ENCODE measurements around the gene PLEKHA4. TPM values are rescaled to one million over a fixed set of nuclear protein-coding genes. Genes with fewer than 3 reads are reported as not detected.

The PLEKHA4 gene
- total and polyA plus RNA-seq, 10 of the 15 experiments (the other 5 are each of a cell fraction or from before 2014, with no cell fraction given) = 0.13 to 10.0 (median 6.4) TPM; not detected in 1

DNA sequence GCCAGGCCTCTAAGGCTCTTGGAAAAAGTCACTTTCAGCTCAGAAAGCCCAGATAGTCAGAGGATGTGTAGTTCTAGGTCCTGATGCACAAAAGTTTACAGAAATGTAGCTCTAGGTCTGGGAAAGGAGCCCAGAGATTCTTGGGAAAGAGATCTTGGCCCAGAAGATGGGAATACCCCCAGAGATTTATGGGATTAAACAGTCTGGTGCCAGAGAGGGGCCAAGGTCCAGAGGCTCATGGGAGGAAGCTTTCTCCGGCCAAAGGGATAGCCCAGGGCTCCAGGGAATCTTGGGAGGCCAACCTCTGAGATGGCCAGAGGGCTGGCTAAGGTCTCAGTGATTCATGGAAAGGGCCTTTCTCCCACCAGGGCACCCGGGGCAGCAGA, 72.7 kb downstream of the PLEKHA4 start:
- POLR2A ChIA-PET = interaction anchor here (0.6 to 2.1 kb wide), 14 partner anchors 14 to 432 kb away, joined by 3 to 8 read pairs (median 4); partner anchors contain the start of genes CA11, GYS1, HSD17B14 and RUVBL2

More for the DNA sequence above, 72.7 kb downstream of the PLEKHA4 start:
- H3K9ac ChIP-seq (ENCODE audit: control insufficient read depth, insufficient read depth, low read length) = no peak overlapping the region
- H3K36me3 ChIP-seq (ENCODE audit: control insufficient read depth in 2 of 2, insufficient read depth in 2 of 2, low read length in 1 of 2) = no peaks in the 10 kb centered on the region; a peak in 1 of 4 replicates
- ChIA-PET RAD21 (ENCODE audit: unreplicated experiment) (interaction anchor here (0.6 to 4.1 kb wide), 23 partner anchors 11 to 198 kb away, joined by 3 to 72 read pairs (median 6); partner anchors contain the start of genes BAX, BCAT2, CA11 and DHDH), SMC1A (ENCODE audit: uncharacterized antibody, unreplicated experiment) (interaction anchor here (0.7 to 4.1 kb wide), 22 partner anchors 9 to 196 kb away, joined by 3 to 41 read pairs (median 6); partner anchors contain the start of genes BCAT2 and HSD17B14), CTCF (interaction anchor here (0.6 to 26.1 kb wide), 25 partner anchors 10 to 197 kb away, joined by 3 to 520 read pairs (median 7); partner anchors contain the start of genes BCAT2, CA11, GYS1 and HSD17B14)
- in situ Hi-C loops (cut with MboI) = loop anchor here (5.0 kb wide), 2 partner anchors 42 to 177 kb away; partner anchors contain the start of gene HSD17B14
- no peak for ATAC-seq
- H3K9me3 ChIP-seq (replicated peaks; ENCODE audit: control insufficient read depth, insufficient read depth, low read length) = no peaks in the 10 kb centered on the region
- no peak for FAIRE-seq
- WGBS (ENCODE audit: insufficient coverage, insufficient replicate concordance, low lambda C conversion rate, missing lambda C conversion rate) = 77% methylated on average over 2 of the region's 2 CpGs
- TF ChIP-seq, protein P1, sequence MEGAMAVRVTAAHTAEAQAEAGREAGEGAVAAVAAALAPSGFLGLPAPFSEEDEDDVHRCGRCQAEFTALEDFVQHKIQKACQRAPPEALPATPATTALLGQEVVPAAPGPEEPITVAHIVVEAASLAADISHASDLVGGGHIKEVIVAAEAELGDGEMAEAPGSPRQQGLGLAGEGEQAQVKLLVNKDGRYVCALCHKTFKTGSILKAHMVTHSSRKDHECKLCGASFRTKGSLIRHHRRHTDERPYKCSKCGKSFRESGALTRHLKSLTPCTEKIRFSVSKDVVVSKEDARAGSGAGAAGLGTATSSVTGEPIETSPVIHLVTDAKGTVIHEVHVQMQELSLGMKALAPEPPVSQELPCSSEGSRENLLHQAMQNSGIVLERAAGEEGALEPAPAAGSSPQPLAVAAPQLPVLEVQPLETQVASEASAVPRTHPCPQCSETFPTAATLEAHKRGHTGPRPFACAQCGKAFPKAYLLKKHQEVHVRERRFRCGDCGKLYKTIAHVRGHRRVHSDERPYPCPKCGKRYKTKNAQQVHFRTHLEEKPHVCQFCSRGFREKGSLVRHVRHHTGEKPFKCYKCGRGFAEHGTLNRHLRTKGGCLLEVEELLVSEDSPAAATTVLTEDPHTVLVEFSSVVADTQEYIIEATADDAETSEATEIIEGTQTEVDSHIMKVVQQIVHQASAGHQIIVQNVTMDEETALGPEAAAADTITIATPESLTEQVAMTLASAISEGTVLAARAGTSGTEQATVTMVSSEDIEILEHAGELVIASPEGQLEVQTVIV (IDR thresholded peaks at IDR 0.05; ENCODE audit: borderline replicate concordance, partially characterized antibody) = no peak
- TF ChIP-seq ZNF207 (IDR thresholded peaks at IDR 0.05; ENCODE audit: borderline replicate concordance) = 0 out of 2 replicates have a peak, but pooled peaks have one; percentile 15
- H3K4me2 ChIP-seq (ENCODE audit: control insufficient read depth, insufficient read depth) = peak overlapping the region; percentile 71; the same call in 1 of the 2 replicates
- H3K79me2 ChIP-seq (ENCODE audit: control insufficient read depth, insufficient read depth, low read length) = no peaks in the 10 kb centered on the region
- no peak overlapping the region for H3K4me3 ChIP-seq
- peaks cover 6% of the 10 kb centered on the region for H3K4me1 ChIP-seq (ENCODE audit: control insufficient read depth, insufficient read depth, low read length)
- no peaks in the 10 kb centered on the region for H3K27me3 ChIP-seq (replicated peaks in 1 of 2; ENCODE audit: control insufficient read depth in 2 of 2, insufficient read depth in 2 of 2, low read length in 1 of 2)
- no peak overlapping the region for H3K27ac ChIP-seq (ENCODE audit: control insufficient read depth, insufficient read depth)
- intact Hi-C loops (cut with micrococcal nuclease; ENCODE audit: unreplicated experiment) = loop anchor here (1.0 kb wide), 1 partner anchor 40 kb away; no protein-coding TSS in a partner anchor
- no peak for DNase-seq (ENCODE audit: low read depth, low spot score)
- no TSS peak for BruUV-seq (replicated peaks)
- H4K20me1 ChIP-seq (ENCODE audit: control insufficient read depth, insufficient read depth) = no peaks in the 10 kb centered on the region
- H2AFZ ChIP-seq (ENCODE audit: control insufficient read depth, low read depth, low read length) = peak overlapping the region; percentile 98; the same call in 1 of the 2 replicates
